IMR-90 (cell line): Measurements from ENCODE around the gene CIT. TPM values are rescaled to one million over a fixed set of nuclear protein-coding genes. Genes with fewer than 3 reads are reported as not detected.

Experiments
- ATAC-seq: fragments of 200-7000 bp; cut with Tn5 transposase; 2 replicates; pipeline ENCODE4 v1.9.1; 2020; ENCODE audit warnings: low read depth, mild to moderate bottlenecking, moderate library complexity
- BruUV-seq: library from RNA; stranded (reverse); fragments of 400-500 nt; replicated peaks from 2 replicates; lab custom pipeline; 2021; lab: Mats Ljungman, UMichigan
- CTCF ChIA-PET: fragments of 300-600 bp; formaldehyde crosslinking; extraction: SDS; loops from one replicate; lab custom pipeline; 2021; ENCODE audit warnings: antibody characterized with exemption; lab: Yijun Ruan, JAX
- POLR2A ChIA-PET: fragments of 300-600 bp; sonication (Branson Sonifier 250); formaldehyde crosslinking; loops from one replicate; lab custom pipeline; 2022; ENCODE audit warnings: antibody characterized with exemption; ENCODE audit not compliant: unreplicated experiment; lab: Charles Lee
- DNase-seq: peaks from one replicate; pipeline ENCODE4 v3.0.0; 2013
- H2AFZ ChIP-seq: replicated peaks from 2 replicates; pipeline ENCODE3; 2013; ENCODE audit warnings: low read length, mild to moderate bottlenecking; ENCODE audit not compliant: poor library complexity
- H2AK5ac ChIP-seq: 2 replicates; pipeline ENCODE4 v1.6.1; 2013; ENCODE audit warnings: low read depth, low read length, inconsistent platforms
- H2AK9ac ChIP-seq: replicated peaks from 2 replicates; pipeline ENCODE3; 2013; ENCODE audit warnings: mild to moderate bottlenecking, low read depth, low read length, moderate library complexity; ENCODE audit not compliant: poor library complexity
- H2BK120ac ChIP-seq: 2 replicates; pipeline ENCODE4 v1.6.1; 2013; ENCODE audit warnings: low read depth, low read length, inconsistent platforms
- H2BK15ac ChIP-seq: 3 replicates; pipeline ENCODE4 v1.6.1; 2013; ENCODE audit warnings: low read depth, low read length, inconsistent platforms
- H2BK20ac ChIP-seq: 2 replicates; pipeline ENCODE4 v1.6.1; 2013; ENCODE audit warnings: low read depth, mild to moderate bottlenecking, inconsistent platforms, low read length, moderate library complexity
- H2BK5ac ChIP-seq: 2 replicates; pipeline ENCODE4 v1.6.1; 2013; ENCODE audit warnings: mild to moderate bottlenecking, low read depth, low read length, inconsistent platforms; ENCODE audit not compliant: poor library complexity, severe bottlenecking
- H3K14ac ChIP-seq: replicated peaks from 2 replicates; pipeline ENCODE4 v1.6.1; 2013; ENCODE audit warnings: low read depth, low read length, inconsistent platforms
- H3K18ac ChIP-seq: 2 replicates; pipeline ENCODE4 v1.6.1; 2013; ENCODE audit warnings: low read depth, low read length, control low read depth
- H3K23ac ChIP-seq: 2 replicates; pipeline ENCODE4 v1.6.1; 2013; ENCODE audit warnings: low read depth, low read length, inconsistent platforms
- H3K27ac ChIP-seq: 2 replicates; pipeline ENCODE4 v1.5.1; 2013; ENCODE audit warnings: mild to moderate bottlenecking, control low read depth, low read length; ENCODE audit not compliant: insufficient read depth
- H3K27me3 ChIP-seq: 2 replicates; pipeline ENCODE4 v1.6.1; 2013; ENCODE audit warnings: low read length; ENCODE audit not compliant: control insufficient read depth, insufficient read depth
- H3K36me3 ChIP-seq: 2 replicates; pipeline ENCODE4 v1.6.1; 2013; ENCODE audit warnings: low read length, mixed read lengths; ENCODE audit not compliant: control insufficient read depth, insufficient read depth
- H3K4ac ChIP-seq: 2 replicates; pipeline ENCODE4 v1.6.1; 2013; ENCODE audit warnings: low read depth, low read length, inconsistent platforms
- H3K4me1 ChIP-seq: 2 replicates; pipeline ENCODE4 v1.6.1; 2013; ENCODE audit warnings: low read length, mixed read lengths; ENCODE audit not compliant: control insufficient read depth, insufficient read depth
- H3K4me2 ChIP-seq: 2 replicates; pipeline ENCODE4 v1.6.1; 2013; ENCODE audit warnings: low read depth, mild to moderate bottlenecking, control low read depth, low read length, moderate library complexity
- H3K4me3 ChIP-seq: 2 replicates; pipeline ENCODE4 v1.5.1; 2013; ENCODE audit warnings: low read depth, mild to moderate bottlenecking, control low read depth, low read length, moderate library complexity; ENCODE audit not compliant: insufficient read depth
- H3K56ac ChIP-seq: 2 replicates; pipeline ENCODE4 v1.6.1; 2013; ENCODE audit warnings: low read length, inconsistent platforms; ENCODE audit not compliant: insufficient read depth; ENCODE audit errors: extremely low read depth
- H3K79me1 ChIP-seq, 2 experiments: 2 replicates each; pipeline ENCODE4 v1.6.1; 2013; ENCODE audit warnings: low read length in 2 of 2, inconsistent platforms in 1 of 2, low read depth in 1 of 2
- H3K9ac ChIP-seq: 2 replicates; pipeline ENCODE4 v1.6.1; 2013; ENCODE audit warnings: low read depth, low read length, control low read depth
- H3K9me1 ChIP-seq: 2 replicates; pipeline ENCODE4 v1.6.1; 2013; ENCODE audit warnings: low read length, inconsistent platforms; ENCODE audit not compliant: insufficient read depth
- H3K9me3 ChIP-seq: 2 replicates; pipeline ENCODE4 v1.6.1; 2013; ENCODE audit warnings: low read length; ENCODE audit not compliant: control insufficient read depth, insufficient read depth
- H4K20me1 ChIP-seq: 2 replicates; pipeline ENCODE4 v1.6.1; 2013; ENCODE audit warnings: low read length, inconsistent platforms; ENCODE audit not compliant: insufficient read depth
- H4K5ac ChIP-seq: 2 replicates; pipeline ENCODE4 v1.6.1; 2013; ENCODE audit warnings: mild to moderate bottlenecking, low read depth, low read length, control low read depth
- H4K8ac ChIP-seq, 2 experiments: 2 replicates each; pipeline ENCODE4 v1.6.1; 2013; ENCODE audit warnings: low read depth in 2 of 2, low read length in 2 of 2, control low read depth in 1 of 2, inconsistent platforms in 1 of 2
- H4K91ac ChIP-seq: 2 replicates; pipeline ENCODE4 v1.6.1; 2013; ENCODE audit warnings: low read depth, low read length, inconsistent platforms; ENCODE audit not compliant: insufficient read depth
- CEBPB ChIP-seq: IDR thresholded peaks from 2 replicates; pipeline ENCODE4 v1.6.1; 2012; ENCODE audit warnings: low read depth, low read length, improper control_type of control experiment
- MAFK ChIP-seq: IDR thresholded peaks from 2 replicates; pipeline ENCODE4 v1.6.1; 2012; ENCODE audit warnings: low read depth, low read length, improper control_type of control experiment
- MAZ ChIP-seq: IDR thresholded peaks from 2 replicates; pipeline ENCODE4 v1.6.1; 2012; ENCODE audit warnings: low read depth, mild to moderate bottlenecking, low read length, improper control_type of control experiment, moderate library complexity, borderline replicate concordance
- MXI1 ChIP-seq: IDR thresholded peaks from 2 replicates; pipeline ENCODE4 v1.6.1; 2012; ENCODE audit warnings: low read depth, mild to moderate bottlenecking, low read length, moderate library complexity, borderline replicate concordance
- NFE2L2 ChIP-seq: fragments of 150-350 bp; IDR thresholded peaks from 2 replicates; pipeline ENCODE4 v1.6.1; 2016; ENCODE audit warnings: low read depth, mild to moderate bottlenecking, low read length
- POLR2A ChIP-seq: IDR thresholded peaks from 2 replicates; pipeline ENCODE4 v1.6.1; 2012; ENCODE audit warnings: mild to moderate bottlenecking, low read depth, low read length
- RFX5 ChIP-seq: IDR thresholded peaks from 2 replicates; pipeline ENCODE4 v1.8.0; 2012; ENCODE audit warnings: low read depth, mild to moderate bottlenecking, low read length, moderate library complexity
- SMC3 ChIP-seq: fragments of 150-350 bp; IDR thresholded peaks from 2 replicates; pipeline ENCODE4 v1.6.1; 2016; ENCODE audit warnings: low read depth, mild to moderate bottlenecking, antibody characterized with exemption, low read length, moderate library complexity
- USF2 ChIP-seq: fragments of 150-350 bp; IDR thresholded peaks from 2 replicates; pipeline ENCODE4 v1.6.1; 2017; ENCODE audit warnings: mild to moderate bottlenecking, antibody characterized with exemption, low read length, low read depth
- WGBS, 2 experiments: methylation state at CpG; one replicate each; pipeline versions ENCODE4 v1.1.5 to v1.1.7; 2013; ENCODE audit warnings: missing lambda C conversion rate in 2 of 2; ENCODE audit not compliant: insufficient read length in 1 of 2; ENCODE audit errors: extremely low coverage in 2 of 2; 5-methylcytosine and 5-hydroxymethylcytosine counted together
- dilution Hi-C: fragments of 300-500 bp; cut with HindIII; formaldehyde crosslinking; loops from one replicate; pipeline ENCODE4 v1.14.3; 2018; ENCODE audit warnings: low sequenced_read_pairs; ENCODE audit not compliant: unreplicated experiment
- in situ Hi-C: fragments of 300-500 bp; cut with MboI; formaldehyde crosslinking; loops from 3 replicates; pipeline ENCODE4 v1.14.3; 2019; ENCODE audit warnings: low sequenced_read_pairs, inconsistent platforms, mixed read lengths
- intact Hi-C: fragments of 100-400 bp; cut with micrococcal nuclease; formaldehyde crosslinking; loops from 2 replicates; pipeline ENCODE4 v1.10.0; 2022
- polyA plus RNA-seq, 3 experiments: library from polyadenylated mRNA; depleted of rRNA; stranded (reverse); fragments of >200 nt; gene quantifications; 2 replicates each; pipeline ENCODE4 v1.2.3, GENCODE V29; 2012; ENCODE audit warnings: low replicate concordance in 1 of 3
- total RNA-seq: library from RNA; depleted of rRNA; stranded (reverse); fragments of >200 nt; gene quantifications from 2 replicates; pipeline ENCODE4 v1.2.3, GENCODE V29; 2012
- TF ChIP-seq, protein P1 (sequence below): fragments of 150-350 bp; IDR thresholded peaks from 2 replicates; pipeline ENCODE4 v1.6.1; 2016; ENCODE audit warnings: low read depth, mild to moderate bottlenecking, low read length, moderate library complexity, borderline replicate concordance

Gene CIT
- total and polyA plus RNA-seq, 2 of the 4 experiments (the other 2 are of a cell fraction): 13.1 to 21.0 TPM

GRCh38 chr12:119843100-119843499 is 34.0 kb downstream of the CIT start:
- H2BK15ac ChIP-seq: no peak overlapping the region
- 71% methylated on average over 2 of the region's 2 CpGs; no CpG with 5 or more reads in 1 of the 2 experiments for WGBS, 2 experiments
- no peak overlapping the region for H4K8ac ChIP-seq
- 0 out of 2 replicates have a peak, but pooled peaks cover 5% of the 10 kb centered on the region for H3K9me1 ChIP-seq
- no peak overlapping the region for H2BK120ac ChIP-seq
- no peak overlapping the region for H3K23ac ChIP-seq
- no peaks in the 10 kb centered on the region for H3K27me3 ChIP-seq
- H2BK5ac ChIP-seq: no peak overlapping the region
- in situ Hi-C loops (no loop called here), intact Hi-C loops (no loop called here), dilution Hi-C loops (no loop called here)
- no peak overlapping the region for H2BK20ac ChIP-seq
- DNase-seq: peak; percentile 23
- H4K20me1 ChIP-seq: no peaks in the 10 kb centered on the region
- no peak overlapping the region for H4K5ac ChIP-seq
- ATAC-seq: no peak
- no peak overlapping the region for H3K9ac ChIP-seq
- H3K4me2 ChIP-seq: no peak overlapping the region
- H3K9me3 ChIP-seq: no peaks in the 10 kb centered on the region
- H3K4me3 ChIP-seq: no peak overlapping the region
- TF ChIP-seq USF2: no peak
- TF ChIP-seq CEBPB: no peak
- TF ChIP-seq POLR2A: no peak
- TF ChIP-seq MAZ: no peak
- TF ChIP-seq NFE2L2: no peak
- TF ChIP-seq, protein P1, sequence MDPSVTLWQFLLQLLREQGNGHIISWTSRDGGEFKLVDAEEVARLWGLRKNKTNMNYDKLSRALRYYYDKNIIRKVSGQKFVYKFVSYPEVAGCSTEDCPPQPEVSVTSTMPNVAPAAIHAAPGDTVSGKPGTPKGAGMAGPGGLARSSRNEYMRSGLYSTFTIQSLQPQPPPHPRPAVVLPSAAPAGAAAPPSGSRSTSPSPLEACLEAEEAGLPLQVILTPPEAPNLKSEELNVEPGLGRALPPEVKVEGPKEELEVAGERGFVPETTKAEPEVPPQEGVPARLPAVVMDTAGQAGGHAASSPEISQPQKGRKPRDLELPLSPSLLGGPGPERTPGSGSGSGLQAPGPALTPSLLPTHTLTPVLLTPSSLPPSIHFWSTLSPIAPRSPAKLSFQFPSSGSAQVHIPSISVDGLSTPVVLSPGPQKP: no peak
- no peak for TF ChIP-seq MXI1
- no peak for TF ChIP-seq RFX5
- no peak for TF ChIP-seq MAFK
- TF ChIP-seq SMC3: no peak
- BruUV-seq: no TSS peak
- H3K27ac ChIP-seq: no peak overlapping the region
- ChIA-PET POLR2A (no interaction called here), CTCF (interaction anchor here (0.6 kb wide), 1 partner anchor 208 kb away, joined by 3 read pairs; no protein-coding TSS in a partner anchor)
- no peak overlapping the region for H2AK5ac ChIP-seq
- no peak overlapping the region for H4K91ac ChIP-seq
- H3K56ac ChIP-seq: no peak overlapping the region
- no peaks in the 10 kb centered on the region for H3K4me1 ChIP-seq
- peak overlapping the region; percentile 70 for H2AK9ac ChIP-seq
- peaks cover 22 to 60% of the 10 kb centered on the region in 2 experiments for H3K79me1 ChIP-seq
- H2AFZ ChIP-seq: peak overlapping the region; percentile 51
- no peak overlapping the region for H3K14ac ChIP-seq
- H3K36me3 ChIP-seq: no peaks in the 10 kb centered on the region; the same call in 1 of the 2 replicates
- H3K18ac ChIP-seq: no peak overlapping the region
- H3K4ac ChIP-seq: no peak overlapping the region
